NT2/D1 (cell line): Measurements from ENCODE around the gene COQ2.

Source experiments
- SUZ12 ChIP-seq: IDR thresholded peaks from 2 replicates; pipeline ENCODE4 v1.6.1; 2011; ENCODE audit not compliant: insufficient read length, insufficient read depth; ENCODE audit errors: extremely low read depth
- YY1 ChIP-seq: IDR thresholded peaks from 2 replicates; pipeline ENCODE4 v1.6.1; 2011; ENCODE audit not compliant: insufficient read length, insufficient read depth
- ZNF274 ChIP-seq: IDR thresholded peaks from 2 replicates; pipeline ENCODE4 v1.6.1; 2011; ENCODE audit warnings: mild to moderate bottlenecking, low read depth, low read length

- TF ChIP-seq SUZ12 (no peak), YY1 (no peak), ZNF274 (no peak)
Measured at GRCh38 chr4:83318666-83319065, 34.1 kb upstream of the COQ2 start.
